ENCODE measurements around the gene NPC1L1. TPM values are rescaled to one million over a fixed set of nuclear protein-coding genes. Genes with fewer than 3 reads are reported as not detected.

The NPC1L1 gene
- total and polyA plus RNA-seq, 2 of the 13 experiments (the other 11 are each of a cell fraction or from before 2014, with no cell fraction given), result 4.8 to 14.5 TPM

DNA sequence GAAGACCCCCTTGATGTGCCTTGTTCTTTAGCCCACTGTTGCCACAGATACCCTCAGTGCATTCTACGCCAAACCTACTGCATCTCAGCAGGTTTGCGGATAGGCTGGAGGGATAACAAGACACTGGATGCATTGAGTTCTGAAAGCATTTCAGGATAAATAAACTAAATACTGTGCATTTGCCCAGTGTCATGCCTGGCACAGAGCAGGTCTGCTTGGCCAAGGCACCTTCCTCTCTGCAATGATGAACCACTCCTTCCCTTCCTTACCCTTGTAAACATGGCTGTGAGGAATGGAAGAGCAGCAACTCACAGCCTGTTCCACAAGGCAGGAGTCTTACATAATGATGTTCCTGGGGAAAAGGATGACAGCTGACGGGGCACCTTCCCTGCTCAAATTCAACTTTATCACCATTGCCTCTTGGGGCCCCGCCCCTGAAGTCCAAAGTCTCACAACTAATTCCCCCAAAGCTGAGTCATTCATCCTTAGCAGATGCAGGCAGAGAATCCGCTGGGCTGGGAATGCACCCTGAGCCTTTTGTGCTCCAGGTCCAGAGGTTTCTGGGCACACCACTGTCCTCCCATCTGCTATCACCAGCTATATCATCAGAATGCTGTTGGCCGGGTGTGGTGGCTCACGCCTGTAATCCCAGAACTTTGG is 21.0 kb upstream of the NPC1L1 start (continued):
- TF ChIP-seq, protein P1, sequence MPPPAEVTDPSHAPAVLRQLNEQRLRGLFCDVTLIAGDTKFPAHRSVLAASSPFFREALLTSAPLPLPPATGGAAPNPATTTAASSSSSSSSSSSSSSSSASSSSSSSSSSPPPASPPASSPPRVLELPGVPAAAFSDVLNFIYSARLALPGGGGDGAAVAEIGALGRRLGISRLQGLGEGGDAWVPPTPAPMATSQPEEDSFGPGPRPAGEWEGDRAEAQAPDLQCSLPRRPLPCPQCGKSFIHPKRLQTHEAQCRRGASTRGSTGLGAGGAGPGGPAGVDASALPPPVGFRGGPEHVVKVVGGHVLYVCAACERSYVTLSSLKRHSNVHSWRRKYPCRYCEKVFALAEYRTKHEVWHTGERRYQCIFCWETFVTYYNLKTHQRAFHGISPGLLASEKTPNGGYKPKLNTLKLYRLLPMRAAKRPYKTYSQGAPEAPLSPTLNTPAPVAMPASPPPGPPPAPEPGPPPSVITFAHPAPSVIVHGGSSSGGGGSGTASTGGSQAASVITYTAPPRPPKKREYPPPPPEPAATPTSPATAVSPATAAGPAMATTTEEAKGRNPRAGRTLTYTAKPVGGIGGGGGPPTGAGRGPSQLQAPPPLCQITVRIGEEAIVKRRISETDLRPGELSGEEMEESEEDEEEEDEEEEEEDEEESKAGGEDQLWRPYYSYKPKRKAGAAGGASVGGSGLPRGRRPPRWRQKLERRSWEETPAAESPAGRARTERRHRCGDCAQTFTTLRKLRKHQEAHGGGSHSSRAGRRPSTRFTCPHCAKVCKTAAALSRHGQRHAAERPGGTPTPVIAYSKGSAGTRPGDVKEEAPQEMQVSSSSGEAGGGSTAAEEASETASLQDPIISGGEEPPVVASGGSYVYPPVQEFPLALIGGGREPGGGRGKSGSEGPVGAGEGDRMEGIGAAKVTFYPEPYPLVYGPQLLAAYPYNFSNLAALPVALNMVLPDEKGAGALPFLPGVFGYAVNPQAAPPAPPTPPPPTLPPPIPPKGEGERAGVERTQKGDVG (CRISPR knock-in tag; IDR thresholded peaks at IDR 0.05; ENCODE audit: borderline replicate concordance), result no peak
- TF ChIP-seq, protein P2, sequence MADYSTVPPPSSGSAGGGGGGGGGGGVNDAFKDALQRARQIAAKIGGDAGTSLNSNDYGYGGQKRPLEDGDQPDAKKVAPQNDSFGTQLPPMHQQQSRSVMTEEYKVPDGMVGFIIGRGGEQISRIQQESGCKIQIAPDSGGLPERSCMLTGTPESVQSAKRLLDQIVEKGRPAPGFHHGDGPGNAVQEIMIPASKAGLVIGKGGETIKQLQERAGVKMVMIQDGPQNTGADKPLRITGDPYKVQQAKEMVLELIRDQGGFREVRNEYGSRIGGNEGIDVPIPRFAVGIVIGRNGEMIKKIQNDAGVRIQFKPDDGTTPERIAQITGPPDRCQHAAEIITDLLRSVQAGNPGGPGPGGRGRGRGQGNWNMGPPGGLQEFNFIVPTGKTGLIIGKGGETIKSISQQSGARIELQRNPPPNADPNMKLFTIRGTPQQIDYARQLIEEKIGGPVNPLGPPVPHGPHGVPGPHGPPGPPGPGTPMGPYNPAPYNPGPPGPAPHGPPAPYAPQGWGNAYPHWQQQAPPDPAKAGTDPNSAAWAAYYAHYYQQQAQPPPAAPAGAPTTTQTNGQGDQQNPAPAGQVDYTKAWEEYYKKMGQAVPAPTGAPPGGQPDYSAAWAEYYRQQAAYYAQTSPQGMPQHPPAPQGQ (CRISPR knock-in tag; IDR thresholded peaks at IDR 0.05; ENCODE audit: borderline replicate concordance), result no peak
- TF ChIP-seq, protein P3, sequence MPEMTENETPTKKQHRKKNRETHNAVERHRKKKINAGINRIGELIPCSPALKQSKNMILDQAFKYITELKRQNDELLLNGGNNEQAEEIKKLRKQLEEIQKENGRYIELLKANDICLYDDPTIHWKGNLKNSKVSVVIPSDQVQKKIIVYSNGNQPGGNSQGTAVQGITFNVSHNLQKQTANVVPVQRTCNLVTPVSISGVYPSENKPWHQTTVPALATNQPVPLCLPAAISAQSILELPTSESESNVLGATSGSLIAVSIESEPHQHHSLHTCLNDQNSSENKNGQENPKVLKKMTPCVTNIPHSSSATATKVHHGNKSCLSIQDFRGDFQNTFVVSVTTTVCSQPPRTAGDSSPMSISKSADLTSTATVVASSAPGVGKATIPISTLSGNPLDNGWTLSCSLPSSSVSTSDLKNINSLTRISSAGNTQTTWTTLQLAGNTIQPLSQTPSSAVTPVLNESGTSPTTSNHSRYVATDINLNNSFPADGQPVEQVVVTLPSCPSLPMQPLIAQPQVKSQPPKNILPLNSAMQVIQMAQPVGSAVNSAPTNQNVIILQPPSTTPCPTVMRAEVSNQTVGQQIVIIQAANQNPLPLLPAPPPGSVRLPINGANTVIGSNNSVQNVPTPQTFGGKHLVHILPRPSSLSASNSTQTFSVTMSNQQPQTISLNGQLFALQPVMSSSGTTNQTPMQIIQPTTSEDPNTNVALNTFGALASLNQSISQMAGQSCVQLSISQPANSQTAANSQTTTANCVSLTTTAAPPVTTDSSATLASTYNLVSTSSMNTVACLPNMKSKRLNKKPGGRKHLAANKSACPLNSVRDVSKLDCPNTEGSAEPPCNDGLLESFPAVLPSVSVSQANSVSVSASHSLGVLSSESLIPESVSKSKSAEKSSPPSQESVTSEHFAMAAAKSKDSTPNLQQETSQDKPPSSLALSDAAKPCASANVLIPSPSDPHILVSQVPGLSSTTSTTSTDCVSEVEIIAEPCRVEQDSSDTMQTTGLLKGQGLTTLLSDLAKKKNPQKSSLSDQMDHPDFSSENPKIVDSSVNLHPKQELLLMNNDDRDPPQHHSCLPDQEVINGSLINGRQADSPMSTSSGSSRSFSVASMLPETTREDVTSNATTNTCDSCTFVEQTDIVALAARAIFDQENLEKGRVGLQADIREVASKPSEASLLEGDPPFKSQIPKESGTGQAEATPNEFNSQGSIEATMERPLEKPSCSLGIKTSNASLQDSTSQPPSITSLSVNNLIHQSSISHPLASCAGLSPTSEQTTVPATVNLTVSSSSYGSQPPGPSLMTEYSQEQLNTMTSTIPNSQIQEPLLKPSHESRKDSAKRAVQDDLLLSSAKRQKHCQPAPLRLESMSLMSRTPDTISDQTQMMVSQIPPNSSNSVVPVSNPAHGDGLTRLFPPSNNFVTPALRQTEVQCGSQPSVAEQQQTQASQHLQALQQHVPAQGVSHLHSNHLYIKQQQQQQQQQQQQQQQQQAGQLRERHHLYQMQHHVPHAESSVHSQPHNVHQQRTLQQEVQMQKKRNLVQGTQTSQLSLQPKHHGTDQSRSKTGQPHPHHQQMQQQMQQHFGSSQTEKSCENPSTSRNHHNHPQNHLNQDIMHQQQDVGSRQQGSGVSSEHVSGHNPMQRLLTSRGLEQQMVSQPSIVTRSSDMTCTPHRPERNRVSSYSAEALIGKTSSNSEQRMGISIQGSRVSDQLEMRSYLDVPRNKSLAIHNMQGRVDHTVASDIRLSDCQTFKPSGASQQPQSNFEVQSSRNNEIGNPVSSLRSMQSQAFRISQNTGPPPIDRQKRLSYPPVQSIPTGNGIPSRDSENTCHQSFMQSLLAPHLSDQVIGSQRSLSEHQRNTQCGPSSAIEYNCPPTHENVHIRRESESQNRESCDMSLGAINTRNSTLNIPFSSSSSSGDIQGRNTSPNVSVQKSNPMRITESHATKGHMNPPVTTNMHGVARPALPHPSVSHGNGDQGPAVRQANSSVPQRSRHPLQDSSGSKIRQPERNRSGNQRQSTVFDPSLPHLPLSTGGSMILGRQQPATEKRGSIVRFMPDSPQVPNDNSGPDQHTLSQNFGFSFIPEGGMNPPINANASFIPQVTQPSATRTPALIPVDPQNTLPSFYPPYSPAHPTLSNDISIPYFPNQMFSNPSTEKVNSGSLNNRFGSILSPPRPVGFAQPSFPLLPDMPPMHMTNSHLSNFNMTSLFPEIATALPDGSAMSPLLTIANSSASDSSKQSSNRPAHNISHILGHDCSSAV (CRISPR knock-in tag; IDR thresholded peaks at IDR 0.05; ENCODE audit: borderline replicate concordance), result no peak
- TF ChIP-seq BRCA1 (CRISPR knock-in tag; IDR thresholded peaks at IDR 0.05) (no peak), MED13 (CRISPR knock-in tag; IDR thresholded peaks at IDR 0.05) (peak; percentile 66; the same call in 1 of the 2 replicates), MZF1 (CRISPR knock-in tag; IDR thresholded peaks at IDR 0.05; ENCODE audit: borderline replicate concordance) (no peak), ZNF713 (CRISPR knock-in tag; IDR thresholded peaks at IDR 0.05) (no peak), PHF20 (CRISPR knock-in tag; IDR thresholded peaks at IDR 0.05) (no peak)
- TF ChIP-seq, protein P4, sequence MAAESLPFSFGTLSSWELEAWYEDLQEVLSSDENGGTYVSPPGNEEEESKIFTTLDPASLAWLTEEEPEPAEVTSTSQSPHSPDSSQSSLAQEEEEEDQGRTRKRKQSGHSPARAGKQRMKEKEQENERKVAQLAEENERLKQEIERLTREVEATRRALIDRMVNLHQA (CRISPR knock-in tag; IDR thresholded peaks at IDR 0.05), result no peak
- TF ChIP-seq, protein P5, sequence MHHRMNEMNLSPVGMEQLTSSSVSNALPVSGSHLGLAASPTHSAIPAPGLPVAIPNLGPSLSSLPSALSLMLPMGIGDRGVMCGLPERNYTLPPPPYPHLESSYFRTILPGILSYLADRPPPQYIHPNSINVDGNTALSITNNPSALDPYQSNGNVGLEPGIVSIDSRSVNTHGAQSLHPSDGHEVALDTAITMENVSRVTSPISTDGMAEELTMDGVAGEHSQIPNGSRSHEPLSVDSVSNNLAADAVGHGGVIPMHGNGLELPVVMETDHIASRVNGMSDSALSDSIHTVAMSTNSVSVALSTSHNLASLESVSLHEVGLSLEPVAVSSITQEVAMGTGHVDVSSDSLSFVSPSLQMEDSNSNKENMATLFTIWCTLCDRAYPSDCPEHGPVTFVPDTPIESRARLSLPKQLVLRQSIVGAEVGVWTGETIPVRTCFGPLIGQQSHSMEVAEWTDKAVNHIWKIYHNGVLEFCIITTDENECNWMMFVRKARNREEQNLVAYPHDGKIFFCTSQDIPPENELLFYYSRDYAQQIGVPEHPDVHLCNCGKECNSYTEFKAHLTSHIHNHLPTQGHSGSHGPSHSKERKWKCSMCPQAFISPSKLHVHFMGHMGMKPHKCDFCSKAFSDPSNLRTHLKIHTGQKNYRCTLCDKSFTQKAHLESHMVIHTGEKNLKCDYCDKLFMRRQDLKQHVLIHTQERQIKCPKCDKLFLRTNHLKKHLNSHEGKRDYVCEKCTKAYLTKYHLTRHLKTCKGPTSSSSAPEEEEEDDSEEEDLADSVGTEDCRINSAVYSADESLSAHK (CRISPR knock-in tag; IDR thresholded peaks at IDR 0.05; ENCODE audit: borderline replicate concordance), result no peak

All from HepG2 (cell line).